HepG2 (cell line): ENCODE measurements around the gene CAPN15. TPM values are rescaled to one million over a fixed set of nuclear protein-coding genes. Genes with fewer than 3 reads are reported as not detected.

Experiments used
- BCL6 ChIP-seq: IDR thresholded peaks from 2 replicates; pipeline ENCODE4 v1.6.1; 2016; ENCODE audit warnings: missing genetic modification reagents, missing compliant biosample characterization
- EZH2 ChIP-seq: conservative IDR thresholded peaks from 2 replicates; pipeline ENCODE4 v1.6.1; 2012; ENCODE audit warnings: mild to moderate bottlenecking, low read depth, low read length, moderate library complexity
- HIVEP1 ChIP-seq: sonication (generic); formaldehyde crosslinking; IDR thresholded peaks from 2 replicates; pipeline ENCODE4 v1.4.0; 2020; ENCODE audit warnings: mild to moderate bottlenecking, missing genetic modification reagents
- HMG20A ChIP-seq: IDR thresholded peaks from 2 replicates; pipeline ENCODE4 v1.6.1; 2016; ENCODE audit warnings: borderline replicate concordance
- IRF2 ChIP-seq: IDR thresholded peaks from 2 replicates; pipeline ENCODE4 v1.6.1; 2018; ENCODE audit warnings: missing genetic modification reagents, missing compliant biosample characterization
- IRX3 ChIP-seq: sonication (generic); formaldehyde crosslinking; IDR thresholded peaks from 2 replicates; pipeline ENCODE4 v1.8.1; 2023; ENCODE audit warnings: mild to moderate bottlenecking, low read depth, missing genetic modification reagents, borderline replicate concordance
- KLF15 ChIP-seq: sonication (generic); formaldehyde crosslinking; IDR thresholded peaks from 2 replicates; pipeline ENCODE4 v1.8.1; 2023; ENCODE audit warnings: borderline replicate concordance, mild to moderate bottlenecking, inconsistent platforms, missing genetic modification reagents, mixed read lengths
- NONO ChIP-seq, 2 experiments: fragments of 450-650 bp in 1 of 2; sonication (generic) in 1 of 2; formaldehyde crosslinking in 1 of 2; IDR thresholded peaks in 1 of 2; conservative IDR thresholded peaks in 1 of 2; 2 replicates each; pipeline versions ENCODE4 v1.6.1 to v1.8.0; 2017 to 2022; ENCODE audit warnings: mild to moderate bottlenecking in 1 of 2, missing genetic modification reagents in 1 of 2, moderate library complexity in 1 of 2
- PAX8 ChIP-seq: sonication (generic); formaldehyde crosslinking; IDR thresholded peaks from 2 replicates; pipeline ENCODE4 v1.8.0; 2022; ENCODE audit warnings: mild to moderate bottlenecking, missing genetic modification reagents, borderline replicate concordance
- SKI ChIP-seq: fragments of 450-650 bp; IDR thresholded peaks from one replicate; pipeline ENCODE4 v1.6.1; 2018; ENCODE audit warnings: mild to moderate bottlenecking; ENCODE audit not compliant: partially characterized antibody
- ZNF224 ChIP-seq: sonication (generic); formaldehyde crosslinking; IDR thresholded peaks from 2 replicates; pipeline ENCODE4 v1.5.0; 2020; ENCODE audit warnings: mild to moderate bottlenecking, missing genetic modification reagents
- ZNF335 ChIP-seq: sonication (generic); formaldehyde crosslinking; IDR thresholded peaks from 2 replicates; pipeline ENCODE4 v1.4.0; 2020; ENCODE audit warnings: missing genetic modification reagents
- polyA plus RNA-seq, 8 experiments: library from polyadenylated mRNA; depleted of rRNA in 3 of 8; stranded (reverse) in 7 of 8; unstranded in 1 of 8; fragments of >200 nt; fragmentation: Illumina TruSeq in 4 of 8; extraction: Trizol in 4 of 8; gene quantifications; 2 replicates each; pipeline versions ENCODE4 v1.2.1 to v1.2.3, GENCODE V29; 2011 to 2016; ENCODE audit warnings: low read depth in 4 of 8, missing spikeins in 1 of 8, mixed read lengths in 1 of 8; ENCODE audit not compliant: insufficient read depth in 1 of 8
- total RNA-seq, 5 experiments: library from RNA; depleted of rRNA; stranded (reverse); fragments of >200 nt; fragmentation: Illumina TruSeq; extraction: Trizol; gene quantifications; 2 replicates each; pipeline ENCODE4 v1.2.3, GENCODE V29; 2016; ENCODE audit warnings: low read depth in 1 of 5
- TF ChIP-seq, protein P1 (sequence below): sonication (generic); formaldehyde crosslinking; IDR thresholded peaks from 2 replicates; pipeline ENCODE4 v1.8.1; 2023; ENCODE audit warnings: mild to moderate bottlenecking, missing genetic modification reagents
- TF ChIP-seq, protein P2 (sequence below): sonication (generic); formaldehyde crosslinking; IDR thresholded peaks from 2 replicates; pipeline ENCODE4 v1.8.0; 2022; ENCODE audit warnings: mild to moderate bottlenecking, missing genetic modification reagents, moderate library complexity
- TF ChIP-seq, protein P3 (sequence below), 2 experiments: fragments of 450-650 bp in 1 of 2; sonication (generic) in 1 of 2; formaldehyde crosslinking in 1 of 2; IDR thresholded peaks; 2 replicates each; pipeline versions ENCODE4 v1.6.1 to v1.8.0; 2016 to 2022; ENCODE audit warnings: antibody characterized with exemption in 1 of 2, mild to moderate bottlenecking in 1 of 2, missing genetic modification reagents in 1 of 2

CAPN15 gene
- total and polyA plus RNA-seq, 2 of the 13 experiments (the other 11 are each of a cell fraction or from before 2014, with no cell fraction given) = 14.9 to 24.5 TPM

DNA sequence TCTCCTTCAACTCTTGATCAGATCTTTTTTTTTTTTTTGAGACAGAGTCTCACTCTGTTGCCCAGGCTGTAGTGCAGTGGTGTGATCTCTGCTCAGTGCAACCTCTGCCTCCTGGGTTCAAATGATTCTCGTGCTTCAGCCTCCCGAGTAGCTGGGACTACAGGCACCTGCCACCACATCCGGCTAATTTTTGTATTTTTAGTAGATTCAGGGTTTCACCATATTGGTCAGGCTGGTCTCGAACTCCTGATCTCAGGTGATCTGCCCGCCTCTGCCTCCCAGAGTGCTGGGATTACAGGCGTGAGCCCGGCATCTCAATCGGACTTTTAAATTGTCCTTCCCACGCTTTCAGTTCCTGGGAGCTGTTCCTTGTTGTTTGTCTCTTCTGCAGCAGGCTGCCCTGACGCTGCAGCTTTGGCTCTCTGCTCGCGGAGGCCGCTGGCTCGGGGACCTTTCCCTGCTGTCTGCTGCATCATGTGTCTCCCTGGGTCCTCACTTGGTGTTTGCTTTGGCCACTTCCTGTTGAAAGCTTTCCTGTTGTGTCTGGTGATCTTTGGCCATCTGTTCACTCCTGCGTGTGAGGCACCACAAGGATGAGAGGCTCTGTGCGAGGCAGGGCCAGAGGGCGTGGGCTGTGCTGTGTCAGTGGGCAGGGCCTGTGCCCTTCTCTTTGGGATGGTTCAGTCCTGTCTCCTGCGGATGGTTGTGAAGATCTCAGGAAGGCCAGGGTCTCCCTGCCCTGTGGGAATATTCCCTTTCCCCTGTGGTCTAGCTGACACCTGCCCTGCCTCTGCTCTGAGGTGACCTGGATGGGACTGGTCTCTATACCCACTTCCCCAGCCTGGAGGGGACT, 18.4 kb upstream of the CAPN15 start (continued):
- TF ChIP-seq IRF2 (CRISPR knock-in tag) = peak; percentile 96
- TF ChIP-seq HMG20A = peak; percentile 54; the same call in 1 of the 2 replicates
- TF ChIP-seq EZH2 = no peak
- TF ChIP-seq, protein P1, sequence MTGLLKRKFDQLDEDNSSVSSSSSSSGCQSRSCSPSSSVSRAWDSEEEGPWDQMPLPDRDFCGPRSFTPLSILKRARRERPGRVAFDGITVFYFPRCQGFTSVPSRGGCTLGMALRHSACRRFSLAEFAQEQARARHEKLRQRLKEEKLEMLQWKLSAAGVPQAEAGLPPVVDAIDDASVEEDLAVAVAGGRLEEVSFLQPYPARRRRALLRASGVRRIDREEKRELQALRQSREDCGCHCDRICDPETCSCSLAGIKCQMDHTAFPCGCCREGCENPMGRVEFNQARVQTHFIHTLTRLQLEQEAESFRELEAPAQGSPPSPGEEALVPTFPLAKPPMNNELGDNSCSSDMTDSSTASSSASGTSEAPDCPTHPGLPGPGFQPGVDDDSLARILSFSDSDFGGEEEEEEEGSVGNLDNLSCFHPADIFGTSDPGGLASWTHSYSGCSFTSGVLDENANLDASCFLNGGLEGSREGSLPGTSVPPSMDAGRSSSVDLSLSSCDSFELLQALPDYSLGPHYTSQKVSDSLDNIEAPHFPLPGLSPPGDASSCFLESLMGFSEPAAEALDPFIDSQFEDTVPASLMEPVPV (CRISPR knock-in tag) = 0 out of 2 replicates have a peak, but pooled peaks have one; percentile 63
- TF ChIP-seq, protein P2, sequence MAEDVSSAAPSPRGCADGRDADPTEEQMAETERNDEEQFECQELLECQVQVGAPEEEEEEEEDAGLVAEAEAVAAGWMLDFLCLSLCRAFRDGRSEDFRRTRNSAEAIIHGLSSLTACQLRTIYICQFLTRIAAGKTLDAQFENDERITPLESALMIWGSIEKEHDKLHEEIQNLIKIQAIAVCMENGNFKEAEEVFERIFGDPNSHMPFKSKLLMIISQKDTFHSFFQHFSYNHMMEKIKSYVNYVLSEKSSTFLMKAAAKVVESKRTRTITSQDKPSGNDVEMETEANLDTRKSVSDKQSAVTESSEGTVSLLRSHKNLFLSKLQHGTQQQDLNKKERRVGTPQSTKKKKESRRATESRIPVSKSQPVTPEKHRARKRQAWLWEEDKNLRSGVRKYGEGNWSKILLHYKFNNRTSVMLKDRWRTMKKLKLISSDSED = no peak
- TF ChIP-seq, protein P3, sequence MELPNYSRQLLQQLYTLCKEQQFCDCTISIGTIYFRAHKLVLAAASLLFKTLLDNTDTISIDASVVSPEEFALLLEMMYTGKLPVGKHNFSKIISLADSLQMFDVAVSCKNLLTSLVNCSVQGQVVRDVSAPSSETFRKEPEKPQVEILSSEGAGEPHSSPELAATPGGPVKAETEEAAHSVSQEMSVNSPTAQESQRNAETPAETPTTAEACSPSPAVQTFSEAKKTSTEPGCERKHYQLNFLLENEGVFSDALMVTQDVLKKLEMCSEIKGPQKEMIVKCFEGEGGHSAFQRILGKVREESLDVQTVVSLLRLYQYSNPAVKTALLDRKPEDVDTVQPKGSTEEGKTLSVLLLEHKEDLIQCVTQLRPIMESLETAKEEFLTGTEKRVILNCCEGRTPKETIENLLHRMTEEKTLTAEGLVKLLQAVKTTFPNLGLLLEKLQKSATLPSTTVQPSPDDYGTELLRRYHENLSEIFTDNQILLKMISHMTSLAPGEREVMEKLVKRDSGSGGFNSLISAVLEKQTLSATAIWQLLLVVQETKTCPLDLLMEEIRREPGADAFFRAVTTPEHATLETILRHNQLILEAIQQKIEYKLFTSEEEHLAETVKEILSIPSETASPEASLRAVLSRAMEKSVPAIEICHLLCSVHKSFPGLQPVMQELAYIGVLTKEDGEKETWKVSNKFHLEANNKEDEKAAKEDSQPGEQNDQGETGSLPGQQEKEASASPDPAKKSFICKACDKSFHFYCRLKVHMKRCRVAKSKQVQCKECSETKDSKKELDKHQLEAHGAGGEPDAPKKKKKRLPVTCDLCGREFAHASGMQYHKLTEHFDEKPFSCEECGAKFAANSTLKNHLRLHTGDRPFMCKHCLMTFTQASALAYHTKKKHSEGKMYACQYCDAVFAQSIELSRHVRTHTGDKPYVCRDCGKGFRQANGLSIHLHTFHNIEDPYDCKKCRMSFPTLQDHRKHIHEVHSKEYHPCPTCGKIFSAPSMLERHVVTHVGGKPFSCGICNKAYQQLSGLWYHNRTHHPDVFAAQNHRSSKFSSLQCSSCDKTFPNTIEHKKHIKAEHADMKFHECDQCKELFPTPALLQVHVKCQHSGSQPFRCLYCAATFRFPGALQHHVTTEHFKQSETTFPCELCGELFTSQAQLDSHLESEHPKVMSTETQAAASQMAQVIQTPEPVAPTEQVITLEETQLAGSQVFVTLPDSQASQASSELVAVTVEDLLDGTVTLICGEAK (IDR thresholded peaks at IDR 0.05) = no peak
- TF ChIP-seq, protein P3 (CRISPR knock-in tag; IDR thresholded peaks at IDR 0.05) = peak; percentile 77
- TF ChIP-seq IRX3 (CRISPR knock-in tag) = 0 out of 2 replicates have a peak, but pooled peaks have one; percentile 21
- TF ChIP-seq HIVEP1 (CRISPR knock-in tag) = 0 out of 2 replicates have a peak, but pooled peaks have one; percentile 71
- TF ChIP-seq ZNF224 = peak; percentile 85; the same call in 1 of the 2 replicates
- peak; percentile 75 for TF ChIP-seq BCL6
- no peak for TF ChIP-seq PAX8 (CRISPR knock-in tag)
- TF ChIP-seq SKI = peak; percentile 98
- TF ChIP-seq KLF15 (CRISPR knock-in tag) = no peak
- no peak for TF ChIP-seq NONO (IDR thresholded peaks at IDR 0.05)
- TF ChIP-seq NONO (CRISPR knock-in tag; conservative IDR thresholded peaks at IDR 0.05) = peak; percentile 98
- peak; percentile 94 for TF ChIP-seq ZNF335 (CRISPR knock-in tag)
